Measurements from ENCODE around the gene MRPL2. TPM values are rescaled to one million over a fixed set of nuclear protein-coding genes. Genes with fewer than 3 reads are reported as not detected.

Gene MRPL2
- total RNA-seq: 14.2 and 26.8 TPM in 2 replicates

DNA sequence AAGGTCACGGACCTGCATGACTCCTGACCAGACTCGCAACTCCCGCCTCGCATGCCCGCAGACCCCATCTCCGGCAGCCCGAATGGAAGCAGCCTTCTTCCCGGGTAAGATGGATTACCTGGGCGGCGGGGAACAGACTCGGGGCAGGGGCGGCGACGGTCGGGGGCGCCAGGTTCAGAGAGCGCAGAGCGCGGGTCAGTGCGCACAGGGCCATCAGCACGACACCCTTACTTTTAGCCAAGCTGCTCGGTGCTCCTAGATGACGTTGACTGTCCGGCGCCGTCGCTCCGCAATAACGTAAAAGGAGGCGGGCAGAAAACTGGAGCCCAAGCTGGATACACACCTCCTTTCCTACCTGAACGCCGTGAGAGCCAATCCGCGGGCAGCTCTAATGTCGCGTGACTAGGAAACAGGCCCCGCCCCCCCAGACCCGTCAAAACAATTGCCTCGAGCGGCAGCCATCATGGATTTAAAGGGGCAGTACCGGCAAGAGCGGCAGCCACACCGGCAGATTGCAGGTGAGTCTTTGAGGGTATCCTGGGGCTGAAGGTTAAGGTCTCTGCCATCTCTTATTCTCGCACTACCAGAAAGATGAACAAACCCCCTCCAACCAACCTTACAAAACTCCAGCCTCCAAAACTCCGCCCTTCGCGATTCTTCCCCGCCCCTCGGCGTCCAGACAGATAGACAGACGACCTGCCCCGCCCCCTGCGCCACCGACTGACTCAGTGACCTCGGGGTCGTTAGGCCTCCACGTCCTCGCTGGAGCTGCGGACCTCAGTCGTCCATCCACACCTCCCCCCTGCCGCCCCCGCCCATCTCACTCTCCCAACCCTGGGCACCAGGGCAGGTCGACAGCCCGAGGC, at the start of gene MRPL2, which contains the start of gene KLC4:
Gene MRPL2 (minus strand): TSS at position 267 of the 866 bp plus-strand sequence. CDS start 53 bp downstream, at position 214.
Gene KLC4 (plus strand): TSS at position 464 of the 866 bp plus-strand sequence. CDS start 1,705 bp downstream, outside the sequence.

DNA sequence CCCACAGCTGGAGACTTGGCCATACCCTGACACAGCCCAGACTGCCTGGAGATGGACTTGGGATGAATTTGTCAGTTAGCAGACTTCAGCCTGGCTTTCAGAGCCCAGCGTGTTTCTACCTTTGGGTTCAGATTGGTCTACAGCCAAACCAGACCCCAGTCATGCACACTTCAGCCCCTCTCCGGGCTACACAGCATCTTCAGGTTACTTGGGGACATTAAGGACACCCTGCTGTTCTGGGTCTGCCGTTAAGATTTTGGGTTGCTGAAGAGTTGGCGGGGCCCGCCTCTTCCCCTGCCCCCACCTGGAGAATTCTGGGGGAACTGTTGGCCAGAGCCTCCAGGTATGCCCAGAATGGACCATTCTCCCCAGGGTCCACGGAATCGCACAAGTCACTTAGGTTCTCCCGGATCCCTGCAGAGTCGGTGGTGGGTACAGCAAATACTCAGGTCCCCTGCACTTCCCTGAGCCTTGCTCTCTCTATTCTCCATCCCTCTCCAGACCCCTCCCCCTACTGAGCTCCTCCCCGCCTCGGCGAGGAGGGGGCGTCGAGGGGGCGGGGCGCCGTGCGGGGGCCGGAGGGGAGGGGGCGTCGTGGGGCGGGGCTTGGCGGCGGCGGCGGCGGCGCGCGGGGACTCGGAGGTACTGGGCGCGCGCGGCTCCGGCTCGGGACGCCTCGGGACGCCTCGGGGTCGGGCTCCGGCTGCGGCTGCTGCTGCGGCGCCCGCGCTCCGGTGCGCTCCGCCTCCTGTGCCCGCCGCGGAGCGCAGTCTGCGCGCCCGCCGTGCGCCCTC, 16.6 kb upstream of the MRPL2 start, which contains the start of gene PTK7:
Gene PTK7 (plus strand): TSS at position 645 of the 794 bp plus-strand sequence. CDS start 175 bp downstream, outside the sequence.

DNA sequence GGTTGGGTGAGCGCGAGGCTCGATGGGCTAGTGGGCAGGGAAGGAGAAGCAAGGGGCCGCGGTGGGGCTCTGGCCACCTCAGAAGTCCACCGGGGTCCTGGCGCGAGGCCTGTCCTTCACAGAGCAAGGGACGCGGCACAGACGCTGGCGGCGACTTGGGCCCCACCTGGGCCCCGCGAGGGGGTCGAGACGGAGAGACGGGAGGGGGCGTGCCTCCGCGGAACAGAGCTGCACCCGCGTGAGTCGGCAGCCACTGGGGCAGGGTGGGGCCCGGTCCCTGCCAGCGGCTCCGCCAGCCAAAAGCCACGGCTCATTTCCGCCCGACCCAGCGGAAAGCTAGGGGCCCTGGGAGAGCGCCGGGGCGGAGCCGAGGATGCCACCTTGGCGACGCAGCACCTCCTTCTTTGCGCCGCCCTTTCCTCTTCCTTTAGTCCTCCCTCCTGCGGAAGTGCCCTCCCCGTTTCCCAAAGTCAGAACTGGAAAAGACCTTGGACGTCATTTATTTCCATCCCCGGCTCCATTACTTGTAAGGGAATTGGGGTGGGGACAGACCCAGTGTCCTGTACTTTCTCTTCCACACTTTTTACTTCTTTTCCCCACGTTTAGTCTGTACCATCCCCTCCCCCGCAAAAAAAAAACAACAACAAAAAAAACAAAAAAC, 5.6 kb downstream of the MRPL2 start, which contains the start of gene CUL7:
Gene CUL7 (minus strand): TSS at position 307 of the 661 bp plus-strand sequence. CDS start 1,063 bp downstream, outside the sequence.

DNA sequence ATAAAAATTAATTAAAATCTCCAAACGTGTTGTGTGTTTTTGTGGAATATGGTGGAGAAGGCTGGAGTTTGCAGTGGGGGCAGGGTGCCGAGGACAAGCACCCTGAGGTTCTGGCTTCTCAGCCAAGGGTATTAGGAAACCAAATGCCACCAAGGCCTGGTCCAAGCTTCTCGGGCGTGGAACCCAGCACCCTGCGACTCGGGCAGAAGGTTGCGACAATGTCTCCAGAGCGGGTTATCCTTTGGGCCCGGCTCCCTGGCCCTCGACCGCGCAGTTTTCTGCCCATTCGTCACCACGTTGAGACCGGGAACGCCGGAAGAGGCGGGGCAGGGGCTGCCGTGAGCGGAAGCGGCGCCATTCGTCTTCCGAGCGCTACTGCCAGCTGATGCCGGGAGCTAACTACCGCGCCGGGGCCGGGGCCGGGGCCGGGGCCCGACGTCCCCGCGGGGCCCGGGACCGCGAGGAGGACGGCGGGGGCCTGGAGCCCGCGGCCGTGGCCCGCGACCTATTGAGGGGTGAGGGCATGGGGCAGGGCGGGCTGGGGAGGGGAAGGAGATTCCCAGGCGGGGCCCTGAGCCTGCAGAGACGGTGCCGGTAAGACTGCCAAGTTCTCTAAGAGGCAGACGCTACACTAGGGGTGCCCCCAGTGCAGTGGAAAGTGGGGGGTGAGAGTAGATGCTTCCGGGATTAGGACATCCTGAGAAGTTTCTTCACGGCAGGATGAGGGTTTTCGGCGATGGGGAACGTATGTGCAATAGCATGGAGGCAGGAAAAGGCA, 37.8 kb downstream of the MRPL2 start, which contains the start of gene RRP36:
Gene RRP36 (plus strand): TSS at position 354 of the 778 bp plus-strand sequence. CDS start 32 bp downstream, at position 386.

DNA sequence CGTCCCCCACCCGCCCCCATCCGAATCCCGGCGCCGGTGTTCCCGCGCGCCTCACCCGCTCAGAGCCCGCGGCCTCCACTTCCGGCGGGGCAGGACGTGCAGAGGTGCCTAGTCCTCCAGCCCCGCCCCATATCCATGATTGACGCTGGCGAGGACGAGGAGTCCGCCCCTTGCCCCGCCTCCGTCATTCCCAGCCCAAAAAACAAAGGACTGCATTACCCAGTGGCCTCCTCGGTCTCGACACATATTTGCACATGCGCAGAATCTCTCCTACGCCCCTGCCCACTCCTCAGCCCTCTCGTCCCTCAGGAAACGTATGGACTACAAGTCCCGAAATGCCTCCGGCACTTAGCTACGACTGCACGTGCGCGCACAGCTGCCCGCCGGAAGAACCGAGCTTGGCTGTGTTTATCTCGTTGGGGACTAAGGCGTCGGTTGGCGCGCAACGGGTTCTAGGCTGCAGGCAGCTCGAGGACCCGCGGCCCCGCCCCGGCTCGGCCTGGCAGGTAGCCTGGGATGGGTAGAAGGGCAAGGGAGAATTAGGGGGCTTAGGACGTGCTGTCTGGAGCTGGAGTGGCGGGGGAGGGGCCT, 45.3 kb downstream of the MRPL2 start, which contains the start of the genes KLHDC3 and MEA1:
Gene KLHDC3 (plus strand): TSS at position 407 of the 591 bp plus-strand sequence. CDS start 2,944 bp downstream, outside the sequence.
Gene MEA1 (minus strand): TSS at position 104 of the 591 bp plus-strand sequence. CDS start 133 bp downstream, outside the sequence.

Other genes with a start within 250 kb of the MRPL2 start
- 77.8 and 97.9 TPM in 2 replicates for gene RPL7L1, start 179.8 kb downstream of the MRPL2 start, total RNA-seq
- not detected in 2 replicates for gene PTCRA, start 143.4 kb downstream of the MRPL2 start, total RNA-seq
- gene CNPY3, start 130.0 kb downstream of the MRPL2 start, total RNA-seq: 25.5 and 27.7 TPM in 2 replicates
- gene GNMT, start 98.7 kb downstream of the MRPL2 start, total RNA-seq: not detected in 2 replicates
- 20.8 and 21.8 TPM in 2 replicates for gene PEX6, start 80.3 kb downstream of the MRPL2 start, total RNA-seq
- 31.8 TPM in 2 replicates for gene PPP2R5D, start 74.9 kb downstream of the MRPL2 start, total RNA-seq
- 54.0 and 61.1 TPM in 2 replicates for gene MEA1, start 45.5 kb downstream of the MRPL2 start, total RNA-seq
- 75.7 and 92.5 TPM in 2 replicates for gene KLHDC3, start 45.2 kb downstream of the MRPL2 start, total RNA-seq
- 40.7 and 63.8 TPM in 2 replicates for gene RRP36, start 37.8 kb downstream of the MRPL2 start, total RNA-seq
- 33.3 and 36.4 TPM in 2 replicates for gene CUL7, start 5.6 kb downstream of the MRPL2 start, total RNA-seq
- gene KLC4, start 197 bp upstream of the MRPL2 start, total RNA-seq: 9.9 and 11.0 TPM in 2 replicates
- 110 and 119 TPM in 2 replicates for gene PTK7, start 16.9 kb upstream of the MRPL2 start, total RNA-seq
- 14.1 and 16.3 TPM in 2 replicates for gene SRF, start 111.8 kb upstream of the MRPL2 start, total RNA-seq
- 12.7 and 17.2 TPM in 2 replicates for gene CUL9, start 122.8 kb upstream of the MRPL2 start, total RNA-seq
- gene DNPH1, start 170.0 kb upstream of the MRPL2 start, total RNA-seq: 88.2 and 103 TPM in 2 replicates
- gene TTBK1, start 184.0 kb upstream of the MRPL2 start, total RNA-seq: not detected in 2 replicates
- gene SLC22A7, start 238.8 kb upstream of the MRPL2 start, total RNA-seq: not detected in 2 replicates
- not detected in 2 replicates for gene CRIP3, start 249.4 kb upstream of the MRPL2 start, total RNA-seq

Measured in cardiac ventricle fibroblast (primary cell).